ENCODE data around the gene KIF11.
A peak's percentile ranks its signal among the peaks of the same experiment; 100 is the strongest.
"Not testable (repeated sequence)": the region's sequence is repeated elsewhere in the genome, so short reads cannot be mapped to it uniquely, and the experiment has no call there.

Gene KIF11

DNA sequence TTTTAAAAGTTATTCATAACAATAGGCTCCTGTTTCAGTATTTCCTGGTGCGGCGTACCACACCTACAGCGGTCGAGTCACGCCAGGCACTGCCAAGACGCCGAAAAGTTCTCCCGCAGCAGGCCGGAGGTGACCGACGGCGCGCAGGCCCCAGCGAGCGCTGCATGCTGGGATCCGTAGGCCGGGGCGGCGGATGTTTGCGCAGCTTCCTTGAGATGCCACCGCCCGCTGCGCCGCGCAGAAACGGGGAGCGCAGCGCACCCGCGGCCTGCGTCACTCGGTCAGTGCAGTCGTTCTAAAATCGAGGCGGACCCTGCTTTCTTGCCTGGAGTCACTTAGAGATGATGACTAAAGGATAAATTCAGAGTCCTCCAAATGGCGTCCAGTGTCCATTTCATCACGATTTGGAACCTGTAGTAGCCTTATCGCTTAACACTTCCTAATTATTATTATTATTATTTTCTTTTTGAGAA is 1.3 kb upstream of the KIF11 start:
- peak; percentile 96 for DNase-seq (ENCODE audit: low spot score)

DNA sequence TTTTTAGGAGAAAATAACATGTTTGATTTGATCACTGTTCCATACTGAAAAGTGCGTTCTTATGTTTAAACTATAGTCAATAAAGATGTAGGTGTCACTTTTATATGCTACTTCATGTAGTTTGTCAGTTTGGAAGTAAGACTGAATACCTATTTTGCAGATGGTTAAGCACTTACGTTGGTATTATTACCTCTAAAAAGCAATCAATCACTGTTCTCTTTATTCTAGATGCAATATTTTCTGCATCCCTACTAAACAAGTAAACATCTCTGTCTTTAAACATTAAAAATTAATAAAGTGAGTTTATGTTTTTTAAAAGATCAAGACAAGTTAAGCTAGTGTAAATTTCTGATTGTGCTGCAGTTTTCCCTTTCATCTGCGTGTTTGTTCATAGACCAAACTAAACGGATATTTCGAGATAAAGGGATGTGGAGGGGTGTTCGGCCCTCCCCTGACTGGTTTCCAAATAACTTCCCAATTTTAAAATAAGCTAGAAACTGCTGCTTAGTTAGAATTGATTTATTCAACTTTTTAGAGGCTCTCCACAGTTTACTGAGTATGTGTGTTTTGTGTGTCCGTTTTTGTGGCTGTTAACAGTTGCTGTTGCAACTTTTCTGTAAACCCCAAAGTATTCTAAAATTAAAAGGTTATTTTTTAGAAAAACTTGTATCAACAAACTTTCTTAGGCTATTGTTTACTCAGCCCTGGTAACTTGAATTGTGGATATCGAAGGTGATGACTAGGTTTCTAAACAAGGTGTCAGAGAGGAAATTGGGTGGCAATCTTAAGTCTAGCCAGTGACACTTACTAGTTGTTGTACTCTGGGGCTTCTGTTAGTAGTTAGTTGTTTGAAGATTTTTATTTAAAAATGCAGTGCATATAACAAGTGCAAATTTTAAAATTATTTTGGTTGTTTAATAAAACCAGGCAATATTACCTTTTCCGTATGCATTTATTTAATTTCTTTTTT is 974 bp downstream of the KIF11 start:
- peak; percentile 39 for DNase-seq (ENCODE audit: low spot score)

GRCh38 chr10:92595505-92595904 is 2.6 kb downstream of the KIF11 start:
- no peak for DNase-seq (ENCODE audit: low spot score)

DNA sequence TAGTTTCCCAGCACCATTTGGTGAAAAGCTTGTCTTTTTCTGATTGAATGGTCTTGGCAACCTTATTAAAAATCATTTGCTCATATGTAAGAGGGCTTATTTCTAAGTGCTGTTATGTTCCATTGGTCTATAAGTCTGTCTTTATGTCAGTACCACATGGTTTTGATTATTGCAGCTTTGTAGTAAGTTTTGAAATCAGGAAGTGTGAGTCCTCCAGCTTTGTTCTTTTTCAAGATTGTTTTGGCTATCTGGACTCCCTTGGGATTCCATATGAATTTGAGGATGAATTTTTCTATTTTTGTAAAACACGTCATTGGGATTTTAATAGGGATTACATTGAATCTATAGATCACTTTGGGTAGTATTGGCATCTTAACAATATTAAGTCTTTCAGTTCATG is 5.4 kb downstream of the KIF11 start:
- DNase-seq (ENCODE audit: low spot score): no peak

- DNase-seq (ENCODE audit: low spot score): no peak
Observed at GRCh38 chr10:92604841-92605240, 11.9 kb downstream of the KIF11 start.

DNA sequence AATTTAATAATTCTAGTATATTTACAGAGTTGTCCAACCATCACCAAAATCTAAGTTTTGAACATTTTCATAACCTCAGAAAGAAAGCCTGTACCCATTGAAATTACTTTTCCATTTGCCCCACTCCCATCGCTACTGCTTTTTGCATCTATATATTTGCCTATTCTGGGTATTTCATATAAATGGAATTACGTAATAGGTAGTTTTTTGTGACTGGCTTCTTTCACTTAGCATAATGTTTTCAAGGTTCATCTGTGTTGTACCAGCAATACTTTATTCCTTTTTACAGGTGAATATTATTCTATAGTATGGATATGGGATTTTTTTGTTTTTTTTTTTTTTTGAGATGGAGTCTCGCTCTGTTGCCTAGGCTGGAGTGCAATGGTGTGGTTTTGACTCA is 22.6 kb downstream of the KIF11 start:
- no peak for DNase-seq (ENCODE audit: low spot score)

GRCh38 chr10:92619368-92619767 is 26.4 kb downstream of the KIF11 start:
- DNase-seq (ENCODE audit: low spot score): no peak

GRCh38 chr10:92627845-92628480 is 35.0 kb downstream of the KIF11 start:
- DNase-seq (ENCODE audit: low spot score): no peak

- no peak for DNase-seq (ENCODE audit: low spot score)
Observed at GRCh38 chr10:92629945-92630344, 37.0 kb downstream of the KIF11 start.

GRCh38 chr10:92638037-92638436 is 45.1 kb downstream of the KIF11 start:
- no peak for DNase-seq (ENCODE audit: low spot score)

- DNase-seq (ENCODE audit: low spot score): peak; percentile 9
Observed at GRCh38 chr10:92640107-92640506, 47.2 kb downstream of the KIF11 start.

- no peak for DNase-seq (ENCODE audit: low spot score)
Observed at GRCh38 chr10:92641492-92641891, 48.6 kb downstream of the KIF11 start.

DNA sequence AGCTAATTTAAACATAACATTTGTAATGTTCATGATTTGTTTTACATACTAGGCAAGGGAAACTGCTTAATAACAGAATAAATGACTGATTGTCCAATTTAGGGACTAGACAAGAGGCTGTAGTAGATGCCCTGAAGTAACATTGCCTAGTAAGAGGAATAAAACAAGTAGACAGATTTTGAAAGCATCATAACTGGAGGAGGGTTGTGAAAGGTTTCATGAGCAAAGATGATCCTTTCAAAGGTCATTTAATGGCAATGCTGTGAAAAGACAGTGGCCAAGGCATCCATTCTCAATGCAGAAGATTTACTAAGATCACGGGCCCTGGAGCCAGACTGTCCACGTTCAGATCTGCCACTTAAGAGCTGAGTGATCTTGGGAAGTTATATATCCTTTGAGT is 52.0 kb downstream of the KIF11 start:
- no peak for DNase-seq (ENCODE audit: low spot score)

DNA sequence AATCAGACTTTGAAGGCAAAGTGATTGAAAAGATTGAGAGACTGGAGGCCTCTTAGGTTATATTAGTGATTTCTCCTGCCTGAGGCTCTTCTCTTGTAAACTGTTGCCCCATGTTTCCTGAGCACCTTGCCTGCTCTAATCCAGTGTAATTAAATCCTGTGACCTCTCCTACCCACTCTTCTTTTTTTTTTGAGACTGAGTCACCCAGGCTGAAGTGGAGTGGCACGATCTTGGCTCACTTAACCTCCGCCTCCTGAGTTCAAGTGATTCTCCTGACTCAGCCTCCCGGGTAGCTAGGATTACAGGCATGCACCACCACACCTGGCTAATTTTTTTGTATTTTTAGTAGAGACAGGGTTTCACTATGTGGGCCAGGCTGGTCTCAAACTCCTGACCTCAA is 57.9 kb downstream of the KIF11 start:
- DNase-seq (ENCODE audit: low spot score): not testable (repeated sequence)

GRCh38 chr10:92655426-92655825 is 62.5 kb downstream of the KIF11 start:
- no peak for DNase-seq (ENCODE audit: low spot score)

GRCh38 chr10:92656266-92656961 is 63.5 kb downstream of the KIF11 start:
- DNase-seq (ENCODE audit: low spot score): no peak

DNA sequence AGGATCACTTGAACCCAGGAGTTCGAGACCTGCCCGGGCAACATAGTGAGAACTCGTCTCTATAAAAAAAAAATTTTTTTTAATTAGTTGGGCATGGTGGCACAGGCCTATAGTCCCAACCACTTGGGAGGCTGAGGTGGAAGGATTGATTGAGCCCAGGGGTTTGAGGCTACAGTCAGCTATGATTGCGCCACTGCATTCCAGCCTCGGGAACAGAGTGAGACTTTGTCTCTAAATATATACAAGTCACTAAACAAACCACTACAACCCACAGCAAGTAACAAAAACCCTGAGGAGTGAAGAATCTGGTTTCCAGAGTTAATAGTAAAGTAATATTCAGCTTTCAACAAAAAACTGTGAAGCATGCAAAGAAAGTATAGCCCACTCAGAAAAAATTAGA is 64.1 kb downstream of the KIF11 start:
- no peak for DNase-seq (ENCODE audit: low spot score)

GRCh38 chr10:92662848-92663247 is 69.9 kb downstream of the KIF11 start:
- DNase-seq (ENCODE audit: low spot score): no peak

GRCh38 chr10:92664322-92664721 is 71.4 kb downstream of the KIF11 start:
- no peak for DNase-seq (ENCODE audit: low spot score)

GRCh38 chr10:92667078-92667477 is 74.1 kb downstream of the KIF11 start:
- DNase-seq (ENCODE audit: low spot score): no peak

DNA sequence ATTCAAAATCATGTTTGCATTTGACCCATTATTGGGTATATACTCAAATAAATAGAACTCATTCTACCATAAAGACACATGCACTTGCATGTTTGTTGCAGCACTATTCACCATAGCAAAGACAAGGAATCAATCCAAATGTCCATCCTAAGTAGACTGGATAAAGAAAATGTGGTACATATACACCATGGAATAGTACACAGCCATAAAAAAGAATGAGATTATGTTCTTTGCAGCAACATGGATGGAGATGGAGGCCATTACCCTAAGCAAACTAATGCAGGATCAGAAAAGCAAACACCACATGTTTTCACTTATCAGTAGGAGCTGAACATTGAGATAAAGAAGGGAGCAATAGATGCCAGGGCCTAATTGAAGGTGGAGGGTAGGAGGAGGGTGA is 84.8 kb downstream of the KIF11 start:
- no peak for DNase-seq (ENCODE audit: low spot score)

DNA sequence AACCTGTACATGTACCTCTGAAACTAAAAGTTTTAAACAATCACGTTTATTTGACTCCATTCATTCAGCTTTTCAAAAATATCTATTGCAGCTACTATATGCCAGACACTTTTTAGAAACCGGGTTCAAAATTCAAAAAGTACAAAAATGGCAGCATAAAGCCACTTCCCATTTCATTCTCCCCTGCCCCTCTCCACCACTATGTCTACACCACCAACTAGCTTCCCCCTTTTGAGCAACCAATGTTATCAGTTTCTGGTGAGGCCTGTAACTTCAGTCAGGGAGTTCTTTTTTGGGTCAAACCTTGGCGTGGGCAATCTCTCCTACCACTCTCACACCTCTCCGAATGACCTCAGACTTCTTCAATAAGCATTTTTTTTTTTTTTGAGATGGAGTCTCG is 85.3 kb downstream of the KIF11 start:
- DNase-seq (ENCODE audit: low spot score): no peak

Data from kidney tubule cell (primary cell).